Choroid plexus epithelial cell (primary cell): ENCODE data around the gene CTPS1.

Experiments
- DNase-seq: peaks from one replicate; pipeline ENCODE4 v3.0.0-alpha.2; 2010; ENCODE audit warnings: low read depth
- H3K4me3 ChIP-seq: 2 replicates; pipeline ENCODE4 v1.5.1; 2011; ENCODE audit warnings: low read depth, mild to moderate bottlenecking, control low read depth, low read length, moderate library complexity
- CTCF ChIP-seq: conservative IDR thresholded peaks from 2 replicates; pipeline ENCODE4 v1.5.1; 2011; ENCODE audit warnings: low read depth, mild to moderate bottlenecking, control low read depth, inconsistent platforms, low read length, moderate library complexity

The CTPS1 gene

GRCh38 chr1:40984531-40984930, 5.0 kb downstream of the CTPS1 start:
- DNase-seq, result no peak
- H3K4me3 ChIP-seq, result no peak overlapping the region
- no peak for TF ChIP-seq CTCF

- DNase-seq, result no peak
- H3K4me3 ChIP-seq, result no peak overlapping the region
- no peak for TF ChIP-seq CTCF
Measured at GRCh38 chr1:40985161-40985560, 5.7 kb downstream of the CTPS1 start.

GRCh38 chr1:40985875-40986274, 6.4 kb downstream of the CTPS1 start:
- no peak overlapping the region for H3K4me3 ChIP-seq
- no peak for TF ChIP-seq CTCF

GRCh38 chr1:40986328-40986783, 6.9 kb downstream of the CTPS1 start:
- no peak for TF ChIP-seq CTCF
- H3K4me3 ChIP-seq, result no peak overlapping the region
- no peak for DNase-seq

More at GRCh38 chr1:40985875-40986274, 6.4 kb downstream of the CTPS1 start:
- DNase-seq, result no peak

GRCh38 chr1:40986956-40987355, 7.5 kb downstream of the CTPS1 start:
- no peak overlapping the region for H3K4me3 ChIP-seq
- DNase-seq, result peak; percentile 51
- no peak for TF ChIP-seq CTCF

- TF ChIP-seq CTCF, result no peak
- no peak overlapping the region for H3K4me3 ChIP-seq
- DNase-seq, result peak; percentile 72
Measured at GRCh38 chr1:40987439-40988276, 8.2 kb downstream of the CTPS1 start.

- no peak for DNase-seq
- H3K4me3 ChIP-seq, result no peak overlapping the region
- no peak for TF ChIP-seq CTCF
Measured at GRCh38 chr1:40988280-40988679, 8.8 kb downstream of the CTPS1 start.
